Caki2 (cell line): Measurements from ENCODE around the gene ARSG. TPM values are rescaled to one million over a fixed set of nuclear protein-coding genes. Genes with fewer than 3 reads are reported as not detected.
"Not testable (repeated sequence)": the region's sequence is repeated elsewhere in the genome, so short reads cannot be mapped to it uniquely, and the experiment has no call there.

Experiments
- DNase-seq: peaks from one replicate; pipeline ENCODE4 v3.0.0-alpha.2; 2015; ENCODE audit warnings: low read depth
- in situ Hi-C: cut with HindIII; loops from 2 replicates; pipeline ENCODE4 v1.10.0; 2016; ENCODE audit warnings: low sequenced_read_pairs, low pct_unique_long_range_greater_than_20kb, mixed read lengths
- total RNA-seq: library from RNA; depleted of rRNA; stranded (reverse); fragments of >200 nt; shearing (Covaris generic); gene quantifications from 2 replicates; pipeline ENCODE4 v1.2.3, GENCODE V29; 2014; ENCODE audit warnings: low replicate concordance

The ARSG gene
- total RNA-seq, 1 experiment from 2014 or later, result 0.41 TPM

DNA sequence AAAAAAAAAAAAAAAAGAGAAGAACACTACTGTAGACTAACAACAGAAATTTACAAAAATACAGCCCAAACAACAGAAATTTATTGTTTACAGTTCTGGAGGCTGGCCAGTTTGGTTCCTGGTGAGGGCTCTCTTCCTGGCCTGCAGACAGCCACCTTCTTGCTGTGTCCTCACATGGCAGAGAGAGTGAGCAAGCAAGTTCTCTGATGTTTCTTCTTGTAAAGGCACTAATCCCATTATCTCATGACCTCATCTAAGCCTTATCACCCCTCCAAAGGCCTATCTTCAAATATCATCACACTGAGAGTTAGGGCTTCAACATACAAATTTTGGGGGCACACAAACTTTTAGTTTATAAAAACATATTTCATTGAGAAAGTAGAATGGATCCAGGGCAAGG is 7.3 kb downstream of the ARSG start:
- in situ Hi-C loops, result no loop called here
- DNase-seq, result no peak

GRCh38 chr17:68299817-68300216 is 8.5 kb downstream of the ARSG start:
- in situ Hi-C loops, result no loop called here
- no peak for DNase-seq

DNA sequence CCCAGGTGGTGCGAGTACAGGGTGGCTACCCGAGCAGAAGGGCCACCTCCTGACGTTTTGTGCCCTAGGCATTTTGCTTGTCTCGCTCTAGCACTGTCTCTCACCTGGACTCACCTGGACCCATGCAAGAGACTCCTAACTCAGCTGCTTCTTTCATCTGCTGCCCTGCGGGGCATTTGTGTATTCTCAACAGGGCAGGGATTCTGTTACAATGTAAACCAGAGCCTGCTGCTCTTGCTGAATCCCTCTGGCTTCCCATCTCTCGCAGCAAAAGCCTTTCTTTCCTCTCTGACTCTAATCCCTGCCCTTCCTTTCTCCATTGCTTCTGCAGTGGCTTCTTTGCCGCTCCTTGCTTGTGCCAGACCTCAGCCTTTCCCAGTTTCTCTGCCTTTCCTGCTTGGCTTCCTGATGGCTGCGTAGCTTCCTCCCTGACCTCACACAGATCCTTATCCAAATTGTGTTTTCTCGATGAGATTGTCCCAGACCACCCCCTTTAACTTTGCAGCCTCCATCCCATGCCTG is 10.2 kb downstream of the ARSG start:
- no peak for DNase-seq
- in situ Hi-C loops, result no loop called here

- in situ Hi-C loops, result no loop called here
- no peak for DNase-seq
Measured at GRCh38 chr17:68302066-68302564, 10.8 kb downstream of the ARSG start.

GRCh38 chr17:68302666-68303065 is 11.4 kb downstream of the ARSG start:
- no peak for DNase-seq
- in situ Hi-C loops, result no loop called here

DNA sequence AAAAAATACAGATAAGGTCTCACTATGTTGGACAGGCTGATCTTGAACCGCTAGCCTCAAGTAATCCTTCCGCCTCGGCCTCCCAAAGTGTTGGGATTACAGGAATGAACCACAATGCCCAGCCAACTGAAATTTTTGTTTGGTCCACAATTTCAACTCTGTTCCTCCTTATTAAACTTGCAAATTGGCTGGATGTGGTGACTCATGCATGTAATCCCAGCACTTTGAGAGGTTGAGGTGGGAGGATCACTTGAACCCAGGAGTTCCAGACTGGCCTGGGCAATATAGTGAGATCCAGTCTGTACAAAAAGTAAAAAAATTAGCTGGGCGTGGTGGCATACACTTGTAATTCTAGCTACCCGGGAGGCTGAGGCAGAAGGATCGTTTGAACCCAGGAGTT is 13.4 kb downstream of the ARSG start:
- DNase-seq, result no peak
- in situ Hi-C loops, result no loop called here

DNA sequence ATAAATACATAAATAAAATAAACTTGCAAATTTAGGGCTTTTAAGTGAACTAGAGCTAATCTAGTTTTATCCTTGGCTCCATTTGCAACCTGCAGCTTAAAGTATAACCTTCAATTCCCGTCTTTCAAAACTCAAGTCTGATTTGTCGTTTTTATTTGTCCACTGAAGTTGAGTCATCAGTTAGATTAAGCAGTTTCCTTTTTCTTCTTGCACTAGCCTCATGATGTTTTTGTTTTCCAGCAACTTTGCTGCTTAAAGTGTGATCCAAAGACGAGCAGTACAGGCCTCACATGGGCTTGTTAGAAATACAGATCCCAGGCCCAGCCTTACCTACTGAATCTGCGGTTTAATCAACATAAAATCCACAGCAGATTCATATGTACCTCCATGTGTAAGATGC is 13.8 kb downstream of the ARSG start:
- DNase-seq, result no peak
- in situ Hi-C loops, result no loop called here

- no peak for DNase-seq
- in situ Hi-C loops, result no loop called here
Measured at GRCh38 chr17:68306819-68307218, 15.5 kb downstream of the ARSG start.

DNA sequence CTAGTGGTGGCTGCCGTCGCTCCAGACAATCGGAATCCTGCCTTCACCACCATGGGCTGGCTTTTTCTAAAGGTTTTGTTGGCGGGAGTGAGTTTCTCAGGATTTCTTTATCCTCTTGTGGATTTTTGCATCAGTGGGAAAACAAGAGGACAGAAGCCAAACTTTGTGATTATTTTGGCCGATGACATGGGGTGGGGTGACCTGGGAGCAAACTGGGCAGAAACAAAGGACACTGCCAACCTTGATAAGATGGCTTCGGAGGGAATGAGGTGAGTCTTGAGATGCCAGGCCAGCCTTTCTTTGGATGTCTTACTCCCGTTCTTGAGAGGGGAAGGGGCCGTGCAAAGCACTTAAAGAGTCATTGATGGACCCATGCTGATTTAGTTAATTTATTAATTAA is 16.1 kb downstream of the ARSG start:
- no peak for DNase-seq

GRCh38 chr17:68308486-68308885 is 17.2 kb downstream of the ARSG start:
- DNase-seq, in situ Hi-C loops: not testable (repeated sequence)

More for the DNA sequence above, 16.1 kb downstream of the ARSG start:
- in situ Hi-C loops, result no loop called here

DNA sequence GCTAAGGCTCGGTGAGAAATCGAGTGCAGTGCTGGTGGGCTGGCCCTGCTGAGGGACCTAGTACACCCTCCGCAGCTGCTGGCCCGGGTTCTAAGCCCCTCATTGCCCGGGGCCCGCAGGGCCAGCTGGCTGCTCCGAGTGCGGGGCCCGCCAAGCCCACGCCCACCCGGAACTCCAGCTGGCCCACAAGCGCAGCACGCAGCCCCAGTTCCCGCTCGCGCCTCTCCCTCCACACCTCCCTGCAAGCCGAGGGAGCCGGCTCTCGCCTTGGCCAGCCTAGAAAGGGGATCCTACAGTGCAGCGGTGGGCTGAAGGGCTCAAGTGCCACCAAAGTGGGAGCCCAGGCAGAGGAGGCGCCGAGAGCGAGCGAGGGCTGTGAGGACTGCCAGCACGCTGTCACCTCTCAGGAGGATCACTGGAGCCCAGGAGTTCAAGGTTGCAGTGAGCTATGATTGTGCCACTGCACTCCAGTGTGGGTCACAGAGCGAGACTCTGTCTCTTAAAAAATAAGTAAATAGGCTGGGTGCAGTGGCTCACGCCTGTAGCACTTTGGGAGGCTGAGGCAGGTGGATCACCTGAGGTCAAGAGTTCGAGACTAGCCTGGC is 17.9 kb downstream of the ARSG start:
- in situ Hi-C loops, DNase-seq: not testable (repeated sequence)

- DNase-seq, result no peak
- in situ Hi-C loops, result no loop called here
Measured at GRCh38 chr17:68310152-68310551, 18.9 kb downstream of the ARSG start.

GRCh38 chr17:68314916-68315535 is 23.7 kb downstream of the ARSG start:
- no peak for DNase-seq

DNA sequence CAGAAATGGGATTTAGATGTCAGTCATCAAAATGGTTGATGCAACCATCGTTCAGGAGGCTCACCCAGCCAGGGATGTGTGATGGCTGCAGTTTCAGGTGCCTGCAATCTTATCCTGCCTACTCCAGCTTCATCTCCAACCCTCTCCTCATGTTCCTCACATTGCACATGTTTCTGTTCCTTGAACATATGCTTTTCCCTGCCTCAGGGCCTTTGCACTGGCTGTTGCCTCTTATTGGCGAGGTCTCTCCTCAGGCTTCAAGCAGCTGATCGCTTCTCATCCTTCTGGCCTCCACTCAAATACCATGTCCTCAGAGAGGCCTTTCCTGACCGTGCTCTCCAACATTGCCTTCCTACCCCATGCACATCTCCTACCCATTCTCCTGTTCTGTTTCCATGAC is 24.6 kb downstream of the ARSG start:
- no peak for DNase-seq
- in situ Hi-C loops, result no loop called here

More at GRCh38 chr17:68314916-68315535, 23.7 kb downstream of the ARSG start:
- in situ Hi-C loops, result no loop called here

- DNase-seq, result no peak
- in situ Hi-C loops, result no loop called here
Measured at GRCh38 chr17:68317458-68317857, 26.2 kb downstream of the ARSG start.

DNA sequence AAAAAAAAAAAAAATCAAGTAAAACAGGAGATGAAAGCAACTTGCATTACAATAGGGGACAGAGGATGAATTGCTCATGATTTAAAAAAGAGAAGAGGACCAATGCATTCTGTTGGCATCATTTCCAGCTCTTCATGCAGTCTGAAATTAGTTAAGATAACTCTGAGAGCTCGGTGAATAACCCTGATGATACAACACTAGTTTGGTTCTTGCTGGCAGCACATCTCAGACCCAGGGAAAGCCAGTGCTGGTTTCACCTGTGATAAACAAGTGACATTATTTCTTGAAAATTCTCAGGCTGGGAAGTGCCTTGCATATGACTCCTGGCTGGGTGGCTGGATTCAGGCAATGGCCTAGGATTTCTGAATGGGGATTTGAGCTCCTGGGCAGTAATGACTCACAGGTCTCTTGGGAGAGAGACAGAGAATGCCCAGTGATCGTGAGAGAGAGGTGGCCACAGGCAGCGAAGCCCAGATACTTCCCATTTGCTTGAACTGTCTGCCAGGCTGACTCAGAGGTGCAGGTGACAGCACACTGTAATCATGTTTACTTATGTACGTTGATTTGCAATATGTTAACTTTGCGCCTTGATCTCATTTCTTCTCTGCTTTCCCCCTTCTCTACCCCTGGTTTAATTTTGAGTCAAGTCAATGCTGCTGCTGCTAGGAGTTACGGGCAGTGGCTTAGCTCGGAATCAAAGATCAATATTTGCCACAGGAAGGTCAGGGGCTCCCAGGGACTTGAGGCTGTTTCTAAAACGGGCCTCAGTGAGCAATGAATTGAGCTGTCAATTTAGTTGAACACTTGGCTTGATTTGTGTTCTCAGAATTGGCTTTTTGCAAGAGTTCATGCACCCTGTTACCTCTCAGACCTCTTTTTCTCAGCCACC is 27.1 kb downstream of the ARSG start:
- in situ Hi-C loops, result no loop called here

GRCh38 chr17:68319410-68320162 is 28.3 kb downstream of the ARSG start:
- DNase-seq, result no peak
- in situ Hi-C loops, result no loop called here

More for the DNA sequence above, 27.1 kb downstream of the ARSG start:
- peak; percentile 54 for DNase-seq

DNA sequence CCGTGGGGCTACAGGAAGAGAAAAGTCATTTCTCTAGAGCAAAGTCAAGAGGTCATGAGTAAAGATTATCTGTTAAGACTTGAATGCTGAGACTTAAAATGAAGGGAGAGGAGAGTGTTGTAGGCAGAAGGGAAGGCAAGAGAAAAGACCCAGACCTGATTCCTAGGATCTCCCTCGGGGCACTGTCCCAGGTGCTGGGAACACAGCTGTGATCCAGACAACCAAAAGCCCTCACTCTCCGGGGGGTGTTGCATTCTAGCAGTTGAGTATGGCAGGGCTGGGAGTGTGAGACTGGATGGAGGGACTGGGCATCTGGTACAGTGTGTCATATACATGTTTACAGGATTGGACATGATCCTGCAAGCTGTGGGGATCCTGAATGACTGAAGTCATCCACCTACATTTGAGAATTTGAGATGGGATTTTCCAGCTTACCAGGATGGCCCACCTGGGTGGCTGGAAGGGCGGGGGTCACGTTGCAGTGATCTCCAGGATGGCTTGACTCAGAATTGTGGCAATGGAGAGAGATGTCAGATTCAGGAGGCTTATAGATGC is 29.1 kb downstream of the ARSG start:
- in situ Hi-C loops, result no loop called here
- no peak for DNase-seq
